AG10803 (cell line): ENCODE results near the gene ALDH1B1.

Experiments
- DNase-seq: peaks from one replicate; pipeline ENCODE4 v3.0.0; 2010; ENCODE audit warnings: low read depth
- H3K4me3 ChIP-seq: 2 replicates; pipeline ENCODE4 v1.5.1; 2011; ENCODE audit warnings: mild to moderate bottlenecking, low read length, control low read depth
- TF ChIP-seq, protein P1 (sequence below): conservative IDR thresholded peaks from 2 replicates; pipeline ENCODE4 v1.5.1; 2011; ENCODE audit warnings: mild to moderate bottlenecking, low read length, control low read depth, inconsistent platforms

ALDH1B1 gene

DNA sequence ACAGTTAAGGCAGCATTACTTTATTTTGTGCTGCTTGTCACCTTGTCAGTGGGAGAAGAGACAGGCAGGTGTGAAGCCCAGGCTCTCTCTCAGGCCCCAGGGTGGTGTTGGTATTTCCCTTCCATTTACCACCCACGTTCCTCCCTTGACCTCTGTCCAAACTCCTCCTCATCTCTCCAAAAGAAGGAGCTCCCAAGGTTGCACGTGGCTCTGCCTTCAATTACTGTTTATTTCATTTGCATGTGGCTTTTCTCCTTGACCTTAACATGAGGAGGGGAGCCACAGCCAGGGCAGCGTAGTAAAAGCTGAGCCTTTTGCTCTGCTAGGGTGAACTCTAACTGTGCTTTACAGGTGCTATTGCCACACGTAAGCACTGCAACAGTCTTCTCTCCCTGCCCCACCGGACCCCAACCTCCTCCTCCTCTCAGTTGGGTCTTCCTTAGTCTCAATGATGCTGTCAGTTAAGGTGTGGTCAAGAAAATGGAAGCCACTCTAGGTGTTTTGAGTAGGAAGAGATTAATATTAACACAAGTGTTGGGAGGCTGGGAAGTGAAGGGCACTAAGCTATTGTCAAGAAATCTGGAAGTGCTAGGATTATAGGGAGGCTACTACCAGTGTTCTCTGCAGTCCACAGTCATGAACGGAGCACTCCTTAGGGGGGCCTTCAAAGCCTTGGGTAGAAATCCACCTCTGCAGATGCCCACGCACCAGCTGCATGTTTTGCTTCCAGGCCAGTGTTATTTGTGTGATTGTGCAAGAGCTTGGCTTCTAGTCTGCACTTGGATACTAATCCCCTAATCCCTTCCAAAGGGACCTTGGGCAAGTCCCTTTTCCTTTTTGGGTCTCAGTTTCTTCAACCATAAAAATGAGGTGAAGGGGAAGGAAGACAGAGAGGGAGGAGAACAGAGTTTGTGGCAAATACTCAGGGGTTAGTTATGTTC lies 3.9 kb upstream of the ALDH1B1 start:
- H3K4me3 ChIP-seq = no peak overlapping the region
- peak; percentile 71 for DNase-seq
- TF ChIP-seq, protein P1, sequence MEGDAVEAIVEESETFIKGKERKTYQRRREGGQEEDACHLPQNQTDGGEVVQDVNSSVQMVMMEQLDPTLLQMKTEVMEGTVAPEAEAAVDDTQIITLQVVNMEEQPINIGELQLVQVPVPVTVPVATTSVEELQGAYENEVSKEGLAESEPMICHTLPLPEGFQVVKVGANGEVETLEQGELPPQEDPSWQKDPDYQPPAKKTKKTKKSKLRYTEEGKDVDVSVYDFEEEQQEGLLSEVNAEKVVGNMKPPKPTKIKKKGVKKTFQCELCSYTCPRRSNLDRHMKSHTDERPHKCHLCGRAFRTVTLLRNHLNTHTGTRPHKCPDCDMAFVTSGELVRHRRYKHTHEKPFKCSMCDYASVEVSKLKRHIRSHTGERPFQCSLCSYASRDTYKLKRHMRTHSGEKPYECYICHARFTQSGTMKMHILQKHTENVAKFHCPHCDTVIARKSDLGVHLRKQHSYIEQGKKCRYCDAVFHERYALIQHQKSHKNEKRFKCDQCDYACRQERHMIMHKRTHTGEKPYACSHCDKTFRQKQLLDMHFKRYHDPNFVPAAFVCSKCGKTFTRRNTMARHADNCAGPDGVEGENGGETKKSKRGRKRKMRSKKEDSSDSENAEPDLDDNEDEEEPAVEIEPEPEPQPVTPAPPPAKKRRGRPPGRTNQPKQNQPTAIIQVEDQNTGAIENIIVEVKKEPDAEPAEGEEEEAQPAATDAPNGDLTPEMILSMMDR = no peak

DNA sequence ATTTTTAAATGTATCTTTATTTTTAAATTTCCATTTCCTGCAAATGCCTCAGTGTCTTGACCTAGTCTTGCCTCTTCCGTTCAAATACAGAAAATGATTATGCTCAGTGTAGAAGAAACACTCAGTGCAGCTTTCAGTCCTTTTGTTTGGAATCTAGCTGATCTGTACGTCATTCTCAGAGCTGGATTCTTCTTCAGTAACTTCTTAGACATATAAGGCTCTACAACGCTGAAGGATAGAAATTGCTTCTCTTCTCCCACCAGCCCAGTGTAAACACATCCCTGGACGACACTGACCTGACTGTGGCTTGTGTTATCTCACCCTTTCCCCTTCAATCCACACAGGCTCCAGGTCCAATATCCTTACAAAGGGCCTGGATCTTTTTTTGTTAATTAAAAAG lies 3.2 kb upstream of the ALDH1B1 start:
- peak; percentile 45 for DNase-seq

DNA sequence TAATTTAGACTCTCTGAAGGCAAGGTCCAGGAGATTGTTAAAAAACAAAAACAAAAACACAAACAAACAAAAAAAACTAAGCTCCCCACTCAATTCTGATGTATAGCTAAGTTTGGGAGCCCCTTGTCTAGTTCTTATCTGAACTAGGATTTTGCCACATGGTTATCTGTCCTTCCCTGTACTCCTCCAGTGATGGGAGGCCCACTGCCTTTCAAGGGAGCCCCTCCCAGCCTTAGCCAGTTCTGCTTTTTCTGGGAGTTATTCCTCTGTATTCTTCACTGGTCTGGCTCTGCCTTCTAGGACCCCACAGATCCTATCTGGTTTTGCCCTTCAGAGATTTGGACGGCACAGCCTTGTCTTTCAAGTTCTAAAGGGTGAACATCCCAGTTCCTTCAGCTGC lies 2.1 kb upstream of the ALDH1B1 start:
- no peak for DNase-seq
- H3K4me3 ChIP-seq = no peak overlapping the region
- TF ChIP-seq, protein P1 = no peak

More for the DNA sequence above, 3.2 kb upstream of the ALDH1B1 start:
- TF ChIP-seq, protein P1 = no peak
- no peak overlapping the region for H3K4me3 ChIP-seq

DNA sequence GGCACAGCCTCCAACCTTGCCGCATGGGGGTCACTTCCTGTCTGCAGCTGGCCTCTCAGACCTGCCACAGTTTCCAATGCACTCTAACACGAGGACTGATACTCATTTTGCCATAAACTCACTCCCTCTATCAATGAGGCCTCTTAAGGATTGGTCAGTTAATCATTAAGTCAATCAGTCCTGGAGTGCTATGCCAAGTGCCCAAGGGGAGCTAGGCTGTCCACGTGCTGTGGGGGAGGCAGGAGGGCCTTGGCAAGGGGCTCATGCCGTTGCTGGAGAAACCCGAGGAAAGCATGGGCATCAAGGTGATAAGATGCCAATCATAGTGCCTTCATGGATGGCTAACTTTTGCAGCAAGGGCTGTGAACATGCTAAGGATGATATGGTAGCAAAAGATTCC lies 1.7 kb upstream of the ALDH1B1 start:
- TF ChIP-seq, protein P1 = no peak
- no peak overlapping the region for H3K4me3 ChIP-seq
- no peak for DNase-seq

DNA sequence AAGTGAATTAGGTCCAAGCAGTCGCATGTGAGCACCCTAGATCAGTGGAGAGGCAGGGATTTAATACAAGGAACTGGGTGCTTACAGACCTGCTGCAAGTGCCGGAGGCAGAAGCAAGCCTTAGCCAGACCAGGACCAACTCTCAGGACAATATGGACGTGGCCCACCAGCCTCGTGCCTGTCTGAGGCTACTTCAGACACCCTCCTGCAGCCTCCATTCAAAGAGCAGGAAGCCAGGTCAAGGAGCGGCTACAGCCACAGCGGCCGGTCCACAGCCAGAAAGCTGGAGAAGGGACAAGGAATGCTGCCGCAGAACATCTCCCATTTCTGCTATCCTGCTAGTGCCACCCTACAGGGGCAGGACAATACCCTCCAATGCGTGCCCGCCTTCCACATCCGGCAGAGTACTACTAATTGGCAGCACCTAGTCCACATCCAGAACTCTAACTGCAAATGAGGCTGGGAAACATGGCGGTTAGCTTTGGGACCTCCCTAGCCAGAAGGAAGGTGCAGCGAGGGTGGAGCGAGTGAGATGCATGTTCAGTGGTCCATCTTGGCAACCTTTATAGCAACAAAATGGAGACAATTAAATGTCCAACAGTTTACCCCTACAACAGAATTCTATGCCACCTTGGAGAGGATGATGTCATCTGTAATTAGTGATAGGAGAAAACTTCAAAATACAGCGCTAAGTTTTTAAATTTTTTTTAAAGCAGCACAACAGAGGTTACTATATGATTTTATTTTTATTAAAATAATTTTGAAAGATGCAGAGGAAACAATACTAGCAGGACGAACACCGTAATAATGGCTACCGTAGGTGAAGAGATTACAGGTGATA lies 1.0 kb upstream of the ALDH1B1 start:
- H3K4me3 ChIP-seq = no peak overlapping the region
- DNase-seq = no peak
- TF ChIP-seq, protein P1 = no peak

- peak; percentile 12 for DNase-seq
- TF ChIP-seq, protein P1 = no peak
- H3K4me3 ChIP-seq = peak overlapping the region; percentile 89
These were observed 760 bp downstream of the ALDH1B1 start for GRCh38 chr9:38393128-38393796.
